Naive thymus-derived CD4-positive, alpha-beta T cell (primary cell): ENCODE results near the gene ACVRL1. TPM values are rescaled to one million over a fixed set of nuclear protein-coding genes. Genes with fewer than 3 reads are reported as not detected.
A peak's percentile ranks its signal among the peaks of the same experiment; 100 is the strongest.

Experiments used
- ATAC-seq: fragments of 150-1000 bp; cut with Tn5 transposase; 2 replicates; pipeline ENCODE4 v1.10.0; 2021; ENCODE audit warnings: mild to moderate bottlenecking, moderate library complexity
- CTCF ChIA-PET: fragments of 350-600 bp; sonication (Branson Sonifier 250); formaldehyde crosslinking; loops from one replicate; lab custom pipeline; 2021; ENCODE audit warnings: antibody characterized with exemption; lab: Charles Lee
- POLR2A ChIA-PET: fragments of 350-600 bp; sonication (Branson Sonifier 250); formaldehyde crosslinking; loops from one replicate; lab custom pipeline; 2021; ENCODE audit warnings: antibody characterized with exemption, inconsistent platforms; lab: Charles Lee
- DNase-seq, 9 donors: peaks; one replicate each; pipeline versions ENCODE4 v3.0.0 to v3.0.0-alpha.2; 2020 to 2022; ENCODE audit warnings: mixed read lengths in 1 of 9
- H3K27ac ChIP-seq: one replicate; pipeline ENCODE4 v1.7.0; 2013; ENCODE audit warnings: mild to moderate bottlenecking, low read depth, low read length, moderate library complexity
- H3K27me3 ChIP-seq, 2 donors: one replicate each; pipeline ENCODE4 v1.7.0; 2013; ENCODE audit warnings: low read length in 2 of 2, mild to moderate bottlenecking in 2 of 2, moderate library complexity in 2 of 2; ENCODE audit not compliant: control insufficient read depth in 2 of 2, insufficient read depth in 2 of 2
- H3K36me3 ChIP-seq, 3 experiments: 1 replicate in 2 of 3; 2 replicates in 1 of 3; pipeline ENCODE4 v1.7.0; 2013; ENCODE audit warnings: low read length in 3 of 3, mild to moderate bottlenecking in 3 of 3, moderate library complexity in 1 of 3; ENCODE audit not compliant: insufficient read depth in 3 of 3, control insufficient read depth in 2 of 3
- H3K4me1 ChIP-seq, 2 donors: one replicate each; pipeline ENCODE4 v1.7.0; 2013; ENCODE audit warnings: low read length in 2 of 2, mild to moderate bottlenecking in 2 of 2, moderate library complexity in 1 of 2; ENCODE audit not compliant: control insufficient read depth in 2 of 2, insufficient read depth in 2 of 2
- H3K4me3 ChIP-seq: 2 replicates; pipeline ENCODE4 v1.7.0; 2013; ENCODE audit warnings: mild to moderate bottlenecking, low read length
- H3K9me3 ChIP-seq, 3 experiments: 1 replicate in 2 of 3; 2 replicates in 1 of 3; pipeline ENCODE4 v1.7.0; 2013; ENCODE audit warnings: low read length in 3 of 3; ENCODE audit not compliant: control insufficient read depth in 2 of 3
- H3K27ac Mint-ChIP-seq, 9 donors: one replicate each; pipeline ENCODE4 v1.8.0; 2020 to 2022; ENCODE audit warnings: mixed read lengths in 9 of 9, mild to moderate bottlenecking in 8 of 9, moderate library complexity in 5 of 9, inconsistent platforms in 2 of 9
- H3K27me3 Mint-ChIP-seq, 5 donors: one replicate each; pipeline ENCODE4 v1.8.0; 2021 to 2022; ENCODE audit warnings: mixed read lengths in 5 of 5, mild to moderate bottlenecking in 1 of 5
- H3K36me3 Mint-ChIP-seq, 5 donors: one replicate each; pipeline ENCODE4 v1.8.0; 2020 to 2022; ENCODE audit warnings: mixed read lengths in 5 of 5, mild to moderate bottlenecking in 3 of 5, inconsistent platforms in 1 of 5
- H3K4me1 Mint-ChIP-seq, 7 donors: one replicate each; pipeline ENCODE4 v1.8.0; 2020 to 2022; ENCODE audit warnings: mixed read lengths in 7 of 7, mild to moderate bottlenecking in 3 of 7, inconsistent platforms in 1 of 7
- H3K4me3 Mint-ChIP-seq, 10 donors: one replicate each; pipeline ENCODE4 v1.8.0; 2020 to 2022; ENCODE audit warnings: mild to moderate bottlenecking in 10 of 10, mixed read lengths in 10 of 10, moderate library complexity in 6 of 10, inconsistent platforms in 2 of 10
- H3K9me3 Mint-ChIP-seq, 11 donors: one replicate each; pipeline ENCODE4 v1.8.0; 2020 to 2022; ENCODE audit warnings: mixed read lengths in 11 of 11, mild to moderate bottlenecking in 4 of 11, inconsistent platforms in 1 of 11, moderate library complexity in 1 of 11
- intact Hi-C, 2 donors: fragments of 100-400 bp; cut with micrococcal nuclease; formaldehyde crosslinking; loops; one replicate each; pipeline ENCODE4 v1.15.1; 2023
- polyA plus RNA-seq, 2 donors: library from polyadenylated mRNA; unstranded; fragments of 300-500 nt; fragmentation: Illumina TruSeq; gene quantifications; one replicate each; pipeline ENCODE4 v1.2.3, GENCODE V29; 2021
- total RNA-seq, 6 experiments: library from RNA in 5 of 6; stranded (reverse) in 5 of 6; gene quantifications; 1 replicate in 5 of 6; 2 replicates in 1 of 6; pipeline ENCODE4 v1.2.3 and lab custom pipeline; 2021 to 2026

The ACVRL1 gene
- total and polyA plus RNA-seq, 7 experiments from 2014 or later: 0.64 to 0.70 TPM; not detected in 5

DNA sequence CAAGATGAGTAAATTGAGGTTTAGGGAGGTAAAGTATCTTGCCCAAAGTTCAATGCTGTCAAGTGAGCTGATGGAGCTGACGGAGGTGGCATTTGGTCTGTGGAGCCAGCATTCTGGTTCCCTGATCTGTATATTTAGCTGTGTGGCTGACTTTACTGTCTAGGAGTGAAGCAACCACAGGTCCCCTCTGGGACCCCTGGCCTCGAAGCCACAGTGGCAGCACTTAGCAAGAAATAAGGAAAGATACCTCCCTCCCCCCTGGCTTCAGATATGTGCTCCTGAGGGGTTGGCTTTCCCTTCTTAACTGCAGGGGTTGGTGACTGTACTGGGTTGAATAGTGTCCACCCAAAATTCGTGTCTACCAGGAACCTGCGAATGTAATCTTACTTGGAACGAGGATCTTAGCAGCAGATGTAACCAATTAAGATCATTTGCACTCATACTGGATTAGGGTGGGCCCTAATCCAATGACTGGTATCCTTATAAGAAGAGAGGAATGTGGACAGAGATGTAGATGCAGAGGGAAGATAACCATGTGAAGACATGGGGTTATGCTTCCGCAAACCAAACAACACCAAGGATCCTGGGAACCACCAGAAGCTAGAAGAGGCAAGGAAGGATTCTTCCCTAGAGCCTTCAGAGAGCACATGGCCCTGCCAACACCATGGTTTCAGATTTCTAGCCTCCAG, 42.2 kb downstream of the ACVRL1 start:
- ATAC-seq (no peak), DNase-seq (no peak)
- Histone ChIP-seq H3K9me3 (peaks cover 0 to 7% (median 0%) of the 10 kb centered on the region in 3 experiments), H3K27me3 (no peaks in the 10 kb centered on the region), H3K4me3 (no peak overlapping the region), H3K36me3 (peaks cover 0 to 5% (median 0%) of the 10 kb centered on the region in 3 experiments), H3K4me1 (peaks cover 16 to 20% of the 10 kb centered on the region in 2 donors), H3K27ac (no peak overlapping the region)
- peaks cover 20 to 30% (median 22%) of the 10 kb centered on the region in 7 donors for H3K4me1 Mint-ChIP-seq
- peaks cover 0 to 58% (median 0%) of the 10 kb centered on the region in 5 donors for H3K27me3 Mint-ChIP-seq
- H3K27ac Mint-ChIP-seq: peak overlapping the region in 3 of 9 donors; percentile 42 to 67 (median 62)
- ChIA-PET POLR2A (interaction anchor here (1.0 to 1.3 kb wide), 2 partner anchors 16 to 129 kb away, joined by 3 to 4 read pairs; no protein-coding TSS in a partner anchor), CTCF (interaction anchor here (0.5 to 1.7 kb wide), 5 partner anchors 22 to 135 kb away, joined by 3 to 5 read pairs (median 3); no protein-coding TSS in a partner anchor)
- peaks cover 1 to 17% (median 9%) of the 10 kb centered on the region in 11 donors for H3K9me3 Mint-ChIP-seq
- peaks cover 2 to 7% (median 5%) of the 10 kb centered on the region in 5 donors for H3K36me3 Mint-ChIP-seq
- H3K4me3 Mint-ChIP-seq: peak overlapping the region in 9 of 10 donors; percentile 1 to 67 (median 41)
- intact Hi-C loops: loop anchor here (2.0 to 10.0 kb wide), 4 partner anchors 21 to 1058 kb away; partner anchors contain the start of gene EIF4B (in 1 of the 2)

DNA sequence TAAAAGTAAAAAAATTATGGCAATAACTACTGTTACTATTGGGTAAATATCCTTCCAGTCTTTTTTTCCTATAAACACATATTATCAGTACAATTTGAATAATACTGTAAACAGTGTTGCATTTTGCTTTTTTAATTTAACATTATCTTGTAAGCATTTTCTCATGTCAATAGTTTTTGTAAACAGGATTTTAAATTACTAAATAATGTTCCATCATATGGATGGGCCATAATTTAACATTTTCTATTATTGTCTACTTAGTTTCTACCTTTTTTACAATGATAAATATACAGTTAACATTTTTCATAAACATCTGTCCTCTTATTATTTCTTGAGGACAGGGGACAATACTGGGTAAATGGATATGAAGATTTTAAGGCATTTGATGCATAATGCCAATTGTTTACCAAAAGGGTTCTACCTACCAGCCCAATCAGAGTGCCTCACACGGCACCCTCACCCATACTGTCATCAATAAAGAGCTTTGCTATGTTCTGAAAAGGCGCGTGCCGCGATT, 43.4 kb downstream of the ACVRL1 start:
- ChIA-PET CTCF (interaction anchor here (0.9 to 1.7 kb wide), 3 partner anchors 21 to 75 kb away, joined by 3 to 5 read pairs (median 3); no protein-coding TSS in a partner anchor), POLR2A (interaction anchor here (1.0 to 1.6 kb wide), 5 partner anchors 20 to 130 kb away, joined by 3 to 7 read pairs (median 4); no protein-coding TSS in a partner anchor)
- Histone ChIP-seq H3K27ac (peak overlapping the region; percentile 83), H3K4me1 (peaks cover 16 to 20% of the 10 kb centered on the region in 2 donors), H3K9me3 (no peaks in the 10 kb centered on the region), H3K27me3 (no peaks in the 10 kb centered on the region), H3K36me3 (peaks cover 0 to 5% (median 0%) of the 10 kb centered on the region in 3 experiments), H3K4me3 (peak overlapping the region; percentile 70)
- Mint-ChIP-seq H3K4me3 (peak overlapping the region; percentile 87 to 100 (median 97)), H3K4me1 (peaks cover 24 to 43% (median 35%) of the 10 kb centered on the region in 7 donors), H3K27me3 (peaks cover 0 to 64% (median 0%) of the 10 kb centered on the region in 5 donors), H3K36me3 (peaks cover 0 to 4% (median 0%) of the 10 kb centered on the region in 5 donors), H3K27ac (peak overlapping the region; percentile 79 to 97 (median 94)), H3K9me3 (peaks cover 0 to 8% (median 0%) of the 10 kb centered on the region in 11 donors)
- no peak for DNase-seq
- ATAC-seq: peak; percentile 25
- intact Hi-C loops: loop anchor here (1.0 to 10.0 kb wide), 11 partner anchors 20 to 1057 kb away; partner anchors contain the start of genes ATG101 (in 1 of the 2), EIF4B (in 1 of the 2) and TAMALIN (in 1 of the 2)

GRCh38 chr12:51951199-51951842, 44.0 kb downstream of the ACVRL1 start, which contains the start of gene ACVR1B:
ACVR1B (plus strand) TSS chr12:51951699; CDS start chr12:51951744, 45 bp downstream.
- H3K9me3 ChIP-seq: no peaks in the 10 kb centered on the region
- intact Hi-C loops: loop anchor here (1.0 to 10.0 kb wide), 11 partner anchors 19 to 1056 kb away; partner anchors contain the start of genes ATG101 (in 1 of the 2), EIF4B (in 1 of the 2) and TAMALIN (in 1 of the 2)
- Mint-ChIP-seq H3K4me1 (peaks cover 25 to 49% (median 39%) of the 10 kb centered on the region in 7 donors), H3K4me3 (peak within 1 kb of the TSS; percentile 87 to 100 (median 97)), H3K9me3 (peaks cover 0 to 5% (median 0%) of the 10 kb centered on the region in 11 donors), H3K36me3 (peaks cover 0 to 4% (median 0%) of the 10 kb centered on the region in 5 donors), H3K27ac (peak within 1 kb of the TSS; percentile 79 to 97 (median 94)), H3K27me3 (peaks cover 0 to 66% (median 0%) of the 10 kb centered on the region in 5 donors)
- H3K27me3 ChIP-seq: no peaks in the 10 kb centered on the region
- peak within 1 kb of the TSS; percentile 70 for H3K4me3 ChIP-seq
- POLR2A ChIA-PET: interaction anchor here (1.0 to 1.6 kb wide), 6 partner anchors 14 to 71 kb away, joined by 3 to 11 read pairs (median 4); no protein-coding TSS in a partner anchor
- ATAC-seq (peak; percentile 97), DNase-seq (peak; percentile 80 to 93 (median 89))
- CTCF ChIA-PET: interaction anchor here (0.6 to 1.7 kb wide), 2 partner anchors 74 to 617 kb away, joined by 4 to 5 read pairs; no protein-coding TSS in a partner anchor
- peaks cover 16 to 20% of the 10 kb centered on the region in 2 donors for H3K4me1 ChIP-seq
- H3K27ac ChIP-seq: peak within 1 kb of the TSS; percentile 88
- peaks cover 0 to 5% (median 0%) of the 10 kb centered on the region in 3 experiments for H3K36me3 ChIP-seq

- H3K9me3 Mint-ChIP-seq: peaks cover 0 to 2% (median 0%) of the 10 kb centered on the region in 11 donors
- peaks cover 0 to 5% (median 0%) of the 10 kb centered on the region in 3 experiments for H3K36me3 ChIP-seq
- peak overlapping the region; percentile 88 for H3K27ac ChIP-seq
- peaks cover 25 to 49% (median 39%) of the 10 kb centered on the region in 7 donors for H3K4me1 Mint-ChIP-seq
- H3K4me3 Mint-ChIP-seq: peak overlapping the region; percentile 71 to 90 (median 80)
- H3K27me3 ChIP-seq: no peaks in the 10 kb centered on the region
- ChIA-PET POLR2A (interaction anchor here (1.0 to 1.6 kb wide), 4 partner anchors 13 to 29 kb away, joined by 3 to 11 read pairs (median 6); no protein-coding TSS in a partner anchor), CTCF (interaction anchor here (0.6 kb wide), 1 partner anchor 616 kb away, joined by 4 read pairs; no protein-coding TSS in a partner anchor)
- peak overlapping the region; percentile 59 for H3K4me3 ChIP-seq
- peaks cover 16 to 20% of the 10 kb centered on the region in 2 donors for H3K4me1 ChIP-seq
- ATAC-seq: no peak
- no peaks in the 10 kb centered on the region for H3K9me3 ChIP-seq
- peak overlapping the region in 8 of 9 donors; percentile 60 to 90 (median 78) for H3K27ac Mint-ChIP-seq
- peak in 3 of 9 donors; percentile 30 to 31 (median 30) for DNase-seq
- peaks cover 0 to 62% (median 0%) of the 10 kb centered on the region in 5 donors for H3K27me3 Mint-ChIP-seq
- intact Hi-C loops: loop anchor here (1.0 to 10.0 kb wide), 11 partner anchors 19 to 1055 kb away; partner anchors contain the start of genes ATG101 (in 1 of the 2), EIF4B (in 1 of the 2) and TAMALIN (in 1 of the 2)
- peaks cover 0 to 3% (median 0%) of the 10 kb centered on the region in 5 donors for H3K36me3 Mint-ChIP-seq
Measured at GRCh38 chr12:51951843-51952722, 44.8 kb downstream of the ACVRL1 start.

DNA sequence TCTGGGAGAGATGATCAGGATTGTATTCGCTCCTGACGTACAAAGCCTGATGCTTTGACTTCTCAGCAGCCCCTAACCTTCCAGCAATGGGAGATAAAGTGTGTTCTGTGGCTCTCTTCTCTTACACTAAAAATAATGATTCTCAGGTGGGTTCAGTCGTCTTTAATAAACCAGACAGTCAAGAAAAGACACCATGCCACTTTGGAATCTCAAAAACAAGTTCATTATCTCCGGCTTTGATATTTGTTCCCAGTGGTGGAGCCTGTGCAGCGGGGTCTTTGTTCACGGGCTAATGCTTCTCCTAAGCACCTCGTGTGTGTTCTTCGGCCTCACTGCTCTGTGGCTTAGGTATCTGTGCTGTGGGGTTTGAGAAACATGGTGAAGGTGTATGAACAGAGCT, 45.8 kb downstream of the ACVRL1 start:
- peaks cover 25 to 56% (median 46%) of the 10 kb centered on the region in 7 donors for H3K4me1 Mint-ChIP-seq
- H3K36me3 Mint-ChIP-seq: peaks cover 0 to 5% (median 0%) of the 10 kb centered on the region in 5 donors
- peaks cover 0 to 53% (median 0%) of the 10 kb centered on the region in 5 donors for H3K27me3 Mint-ChIP-seq
- H3K4me3 Mint-ChIP-seq: peak overlapping the region; percentile 71 to 90 (median 80)
- H3K36me3 ChIP-seq: peaks cover 0 to 5% (median 0%) of the 10 kb centered on the region in 3 experiments
- H3K4me3 ChIP-seq: peak overlapping the region; percentile 11
- H3K9me3 ChIP-seq: no peaks in the 10 kb centered on the region
- ATAC-seq: no peak
- POLR2A ChIA-PET: no interaction called here
- H3K27me3 ChIP-seq: no peaks in the 10 kb centered on the region
- peaks cover 16 to 20% of the 10 kb centered on the region in 2 donors for H3K4me1 ChIP-seq
- no peak for DNase-seq
- intact Hi-C loops: loop anchor here (5.0 to 10.0 kb wide), 2 partner anchors 128 to 1054 kb away; partner anchors contain the start of gene EIF4B (in 1 of the 2)
- peaks cover 0 to 2% (median 0%) of the 10 kb centered on the region in 11 donors for H3K9me3 Mint-ChIP-seq
- peak overlapping the region in 8 of 9 donors; percentile 21 to 86 (median 74) for H3K27ac Mint-ChIP-seq
- H3K27ac ChIP-seq: peak overlapping the region; percentile 45
- CTCF ChIA-PET: interaction anchor here (0.6 kb wide), 1 partner anchor 28 kb away, joined by 3 read pairs; no protein-coding TSS in a partner anchor
